Suprapubic skin (tissue), 3 donors: ENCODE data around the gene HSPBAP1.

Experiments
- POLR2AphosphoS5 ChIP-seq, 3 donors: sonication (generic); formaldehyde crosslinking; IDR thresholded peaks; one replicate each; pipeline ENCODE4 v1.6.1; 2017; ENCODE audit warnings: antibody characterized with exemption in 3 of 3
- TF ChIP-seq, protein P1 (sequence below), 2 donors: fragments of 200-600 bp in 1 of 2; fragments of 450-650 bp in 1 of 2; sonication (generic) in 1 of 2; IDR thresholded peaks; one replicate each; pipeline ENCODE4 v1.5.1; 2016 to 2019; ENCODE audit warnings: antibody characterized with exemption in 2 of 2, mild to moderate bottlenecking in 1 of 2, moderate library complexity in 1 of 2

DNA sequence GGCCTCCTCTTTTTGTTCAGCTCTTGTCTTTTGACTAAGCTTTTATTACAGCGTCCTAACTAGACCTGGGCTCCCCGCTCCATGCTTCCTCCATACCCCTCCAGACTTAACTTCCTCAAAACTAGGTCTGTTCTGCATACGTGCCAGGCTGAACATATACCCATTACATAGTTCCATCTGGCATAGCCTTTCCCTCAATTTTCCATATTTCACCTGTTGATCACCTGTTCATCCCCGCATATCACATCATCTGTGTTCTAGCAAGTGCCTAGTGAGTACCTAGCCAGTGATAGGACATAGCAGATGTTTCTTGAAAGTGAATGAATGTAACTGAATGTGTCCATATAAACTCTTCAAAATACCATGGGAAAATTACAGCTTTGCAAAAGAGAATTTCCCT, 77.0 kb downstream of the HSPBAP1 start:
- TF ChIP-seq, protein P1, sequence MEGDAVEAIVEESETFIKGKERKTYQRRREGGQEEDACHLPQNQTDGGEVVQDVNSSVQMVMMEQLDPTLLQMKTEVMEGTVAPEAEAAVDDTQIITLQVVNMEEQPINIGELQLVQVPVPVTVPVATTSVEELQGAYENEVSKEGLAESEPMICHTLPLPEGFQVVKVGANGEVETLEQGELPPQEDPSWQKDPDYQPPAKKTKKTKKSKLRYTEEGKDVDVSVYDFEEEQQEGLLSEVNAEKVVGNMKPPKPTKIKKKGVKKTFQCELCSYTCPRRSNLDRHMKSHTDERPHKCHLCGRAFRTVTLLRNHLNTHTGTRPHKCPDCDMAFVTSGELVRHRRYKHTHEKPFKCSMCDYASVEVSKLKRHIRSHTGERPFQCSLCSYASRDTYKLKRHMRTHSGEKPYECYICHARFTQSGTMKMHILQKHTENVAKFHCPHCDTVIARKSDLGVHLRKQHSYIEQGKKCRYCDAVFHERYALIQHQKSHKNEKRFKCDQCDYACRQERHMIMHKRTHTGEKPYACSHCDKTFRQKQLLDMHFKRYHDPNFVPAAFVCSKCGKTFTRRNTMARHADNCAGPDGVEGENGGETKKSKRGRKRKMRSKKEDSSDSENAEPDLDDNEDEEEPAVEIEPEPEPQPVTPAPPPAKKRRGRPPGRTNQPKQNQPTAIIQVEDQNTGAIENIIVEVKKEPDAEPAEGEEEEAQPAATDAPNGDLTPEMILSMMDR (IDR thresholded peaks at IDR 0.05): no peak
- TF ChIP-seq POLR2AphosphoS5 (IDR thresholded peaks at IDR 0.05): no peak
